Karpas-422 (cell line): ENCODE results near the gene DDX56. TPM values are rescaled to one million over a fixed set of nuclear protein-coding genes. Genes with fewer than 3 reads are reported as not detected.
A peak's percentile ranks its signal among the peaks of the same experiment; 100 is the strongest.

Experiments used
- DNase-seq: peaks from one replicate; pipeline ENCODE4 v3.0.0-alpha.2; 2015
- H2AFZ ChIP-seq: fragments of 200-600 bp; sonication (generic); 2 replicates; pipeline ENCODE4 v1.6.1; 2014; ENCODE audit warnings: antibody characterized with exemption, low read length, mixed read lengths
- H3K27ac ChIP-seq: fragments of 200-600 bp; sonication (generic); 2 replicates; pipeline ENCODE4 v1.5.1; 2014; ENCODE audit warnings: mild to moderate bottlenecking, low read length, moderate library complexity
- H3K27me3 ChIP-seq: fragments of 200-600 bp; sonication (generic); 2 replicates; pipeline ENCODE4 v1.6.1; 2014; ENCODE audit warnings: low read length, mixed read lengths
- H3K36me3 ChIP-seq: fragments of 200-600 bp; sonication (generic); 2 replicates; pipeline ENCODE4 v1.6.1; 2014; ENCODE audit warnings: low read length, mixed read lengths; ENCODE audit not compliant: insufficient read depth
- H3K4me1 ChIP-seq: fragments of 200-600 bp; sonication (generic); 2 replicates; pipeline ENCODE4 v1.6.1; 2014; ENCODE audit warnings: mild to moderate bottlenecking, low read length, mixed read lengths
- H3K4me2 ChIP-seq: fragments of 200-600 bp; sonication (generic); 2 replicates; pipeline ENCODE4 v1.6.1; 2014; ENCODE audit warnings: low read length, low read depth, mild to moderate bottlenecking; ENCODE audit not compliant: poor library complexity, severe bottlenecking
- H3K4me3 ChIP-seq: fragments of 200-600 bp; sonication (generic); 2 replicates; pipeline ENCODE4 v1.5.1; 2014; ENCODE audit warnings: mild to moderate bottlenecking, antibody characterized with exemption, low read length, mixed read lengths
- H3K79me2 ChIP-seq: fragments of 200-600 bp; sonication (generic); 2 replicates; pipeline ENCODE4 v1.6.1; 2014; ENCODE audit warnings: mild to moderate bottlenecking, low read length, mixed read lengths
- H3K9ac ChIP-seq: fragments of 200-600 bp; sonication (generic); 2 replicates; pipeline ENCODE4 v1.6.0; 2014; ENCODE audit warnings: low read length
- H3K9me2 ChIP-seq: fragments of 200-600 bp; sonication (generic), shearing (Covaris generic); replicated peaks from 2 replicates; pipeline ENCODE4 v1.6.0; 2014; ENCODE audit warnings: mild to moderate bottlenecking, low read length, moderate library complexity; ENCODE audit not compliant: insufficient read depth
- H3K9me3 ChIP-seq: fragments of 300-700, 200-600 bp; sonication (generic); 2 replicates; pipeline ENCODE4 v1.6.1; 2014; ENCODE audit warnings: low read length, mixed read lengths
- H4K20me1 ChIP-seq: fragments of 200-600 bp; sonication (generic); 2 replicates; pipeline ENCODE4 v1.6.1; 2014; ENCODE audit warnings: mild to moderate bottlenecking, antibody characterized with exemption, low read length, low read depth; ENCODE audit not compliant: insufficient read depth
- total RNA-seq: library from RNA; depleted of rRNA; stranded (reverse); fragments of >200 nt; shearing (Covaris generic); gene quantifications from 2 replicates; pipeline ENCODE4 v1.2.3, GENCODE V29; 2014; ENCODE audit warnings: low replicate concordance; rRNA removed

DDX56 gene
- 66.8 and 73.3 TPM in 2 replicates for total RNA-seq

DNA sequence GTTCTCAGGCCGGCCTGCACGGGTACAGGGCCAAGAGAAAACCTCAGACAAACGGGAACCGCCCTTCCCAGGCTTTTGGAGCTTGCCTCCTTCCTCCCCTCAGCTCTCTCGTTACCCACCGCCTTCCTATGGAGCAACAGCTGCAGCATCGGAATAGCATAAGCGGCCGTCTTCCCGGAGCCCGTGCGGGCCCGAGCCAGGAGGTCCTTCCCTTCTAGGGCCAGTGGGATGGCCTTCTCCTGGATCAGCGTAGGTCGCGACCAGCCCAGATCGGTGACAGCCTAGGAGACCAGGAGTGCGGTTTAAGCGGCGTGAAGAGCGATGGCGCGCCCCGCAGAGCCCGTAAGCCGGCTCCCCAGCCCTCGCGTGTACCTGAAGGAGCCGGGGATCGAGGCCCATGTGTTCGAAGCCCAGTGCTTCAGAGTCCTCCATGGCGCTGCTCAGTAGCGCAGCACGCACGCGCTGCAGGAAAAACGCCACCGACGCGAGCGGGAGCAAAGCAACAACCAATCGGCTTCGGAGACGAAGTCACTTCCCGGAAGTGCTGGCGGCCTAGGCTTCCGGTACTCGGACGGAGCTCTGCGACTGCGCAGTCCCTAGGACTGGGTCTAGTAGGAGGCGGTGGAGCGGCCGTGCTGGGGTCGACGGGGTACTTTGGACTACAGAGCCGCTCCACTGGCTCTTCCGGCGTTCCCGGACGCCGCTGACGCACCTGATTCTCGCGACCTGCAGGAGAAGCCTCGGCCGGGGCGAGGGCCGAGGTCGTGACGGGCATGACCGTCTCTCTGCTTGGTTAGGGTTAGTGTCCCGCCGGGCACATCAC is at the start of gene DDX56:
Gene DDX56, minus strand, starts transcription at position 445 of the 823 bp plus-strand sequence. Its CDS starts 13 bp downstream, at position 432.
- Histone ChIP-seq H4K20me1 (0 out of 2 replicates have a peak, but pooled peaks cover 3% of the 10 kb centered on the region), H3K27me3 (no peaks in the 10 kb centered on the region), H2AFZ (no peak within 1 kb of the TSS), H3K4me2 (peak within 1 kb of the TSS; percentile 79), H3K27ac (peak within 1 kb of the TSS; percentile 28; the same call in 1 of the 2 replicates), H3K9me2 (no peaks in the 10 kb centered on the region), H3K79me2 (peaks cover 37% of the 10 kb centered on the region), H3K4me3 (peak within 1 kb of the TSS; percentile 87), H3K4me1 (peaks cover 28% of the 10 kb centered on the region), H3K36me3 (peaks cover 25% of the 10 kb centered on the region), H3K9me3 (no peaks in the 10 kb centered on the region), H3K9ac (peak within 1 kb of the TSS; percentile 95)
- DNase-seq, result peak; percentile 98

DNA sequence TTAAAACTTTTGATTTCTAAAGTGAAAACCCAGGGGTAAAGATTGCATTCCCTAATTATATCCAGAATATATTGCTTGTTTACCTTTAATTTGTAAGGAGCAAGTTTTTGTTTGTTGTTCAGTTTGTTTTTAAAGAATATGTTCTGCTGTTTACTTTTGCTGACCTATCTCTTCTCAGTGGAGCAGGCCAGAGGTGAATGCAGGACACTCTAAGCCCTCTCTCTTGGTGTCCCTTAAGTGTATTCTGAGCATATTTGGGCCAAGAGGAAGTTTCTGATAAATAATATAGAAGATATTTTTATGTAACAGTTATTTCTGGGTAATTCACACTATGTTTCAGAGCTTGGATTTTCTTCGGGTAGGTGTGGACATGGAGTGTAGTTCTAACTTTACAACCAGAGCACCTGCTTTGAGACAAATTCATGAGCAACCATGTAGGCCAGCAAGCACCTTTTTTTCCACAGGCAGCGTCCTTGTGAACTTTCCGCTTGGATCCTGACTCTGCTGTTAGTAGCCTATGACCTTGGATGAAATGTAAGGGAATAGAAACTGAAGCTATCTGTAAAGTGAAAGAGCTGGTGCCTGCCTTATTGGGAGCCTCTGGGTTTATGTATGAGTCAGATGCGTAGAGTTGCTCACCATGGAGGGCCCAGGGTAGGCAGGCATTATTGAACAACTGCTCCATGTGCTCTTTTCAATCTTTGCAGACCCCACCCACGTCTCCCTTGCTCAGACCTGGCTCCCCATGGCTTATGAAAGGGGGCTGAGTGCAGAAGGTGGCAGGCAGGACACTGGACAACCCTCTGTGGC is 48.8 kb upstream of the DDX56 start:
- no peak overlapping the region for H3K4me3 ChIP-seq
- no peaks in the 10 kb centered on the region for H3K9me3 ChIP-seq
- peaks cover 10% of the 10 kb centered on the region for H3K4me1 ChIP-seq
- no peak overlapping the region for H3K9ac ChIP-seq
- no peak for DNase-seq
- 0 out of 2 replicates have a peak, but pooled peaks cover 4% of the 10 kb centered on the region for H4K20me1 ChIP-seq
- no peak overlapping the region for H2AFZ ChIP-seq
- H3K4me2 ChIP-seq, result no peak overlapping the region
- H3K9me2 ChIP-seq, result no peaks in the 10 kb centered on the region
- H3K36me3 ChIP-seq, result peaks cover 4% of the 10 kb centered on the region; the same call in 1 of the 2 replicates
- H3K27ac ChIP-seq, result no peak overlapping the region
- H3K79me2 ChIP-seq, result peaks cover 91% of the 10 kb centered on the region
- H3K27me3 ChIP-seq, result no peaks in the 10 kb centered on the region

DNA sequence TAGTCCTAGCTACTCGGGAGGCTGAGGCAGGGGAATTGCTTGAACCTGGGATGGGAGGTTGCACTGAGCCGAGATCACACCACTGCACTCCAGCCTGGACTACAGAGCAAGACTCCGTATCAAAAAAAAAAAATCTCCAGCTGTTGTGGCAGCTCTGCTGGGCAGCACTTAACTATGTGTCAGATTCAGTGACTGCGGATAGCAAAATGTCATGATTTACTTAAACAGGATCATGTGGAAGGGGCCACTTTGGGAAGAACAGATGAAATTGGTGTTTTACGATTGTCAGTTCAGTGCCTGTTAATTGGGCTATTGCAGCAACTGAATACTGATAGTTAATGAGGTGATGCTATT is 48.0 kb upstream of the DDX56 start:
- Histone ChIP-seq H3K9me2 (no peaks in the 10 kb centered on the region), H3K9ac (no peak overlapping the region), H3K79me2 (peaks cover 99% of the 10 kb centered on the region), H3K4me3 (no peak overlapping the region), H3K27me3 (no peaks in the 10 kb centered on the region), H2AFZ (no peak overlapping the region), H4K20me1 (0 out of 2 replicates have a peak, but pooled peaks cover 4% of the 10 kb centered on the region), H3K4me2 (no peak overlapping the region), H3K27ac (no peak overlapping the region), H3K36me3 (peaks cover 4% of the 10 kb centered on the region; the same call in 1 of the 2 replicates), H3K9me3 (no peaks in the 10 kb centered on the region), H3K4me1 (peaks cover 16% of the 10 kb centered on the region)
- no peak for DNase-seq

- H3K4me1 ChIP-seq, result peaks cover 16% of the 10 kb centered on the region
- no peak overlapping the region for H3K27ac ChIP-seq
- no peak overlapping the region for H3K9ac ChIP-seq
- DNase-seq, result no peak
- H3K4me2 ChIP-seq, result no peak overlapping the region
- peaks cover 4% of the 10 kb centered on the region; the same call in 1 of the 2 replicates for H3K36me3 ChIP-seq
- no peaks in the 10 kb centered on the region for H3K27me3 ChIP-seq
- H2AFZ ChIP-seq, result no peak overlapping the region
- H3K79me2 ChIP-seq, result peaks cover 97% of the 10 kb centered on the region
- no peaks in the 10 kb centered on the region for H3K9me3 ChIP-seq
- H3K4me3 ChIP-seq, result no peak overlapping the region
- H3K9me2 ChIP-seq, result no peaks in the 10 kb centered on the region
- 0 out of 2 replicates have a peak, but pooled peaks cover 4% of the 10 kb centered on the region for H4K20me1 ChIP-seq
These were observed 47.5 kb upstream of the DDX56 start for GRCh38 chr7:44621034-44621749.

- peaks cover 28% of the 10 kb centered on the region for H3K4me1 ChIP-seq
- no peak for DNase-seq
- no peak overlapping the region for H3K9ac ChIP-seq
- H3K27ac ChIP-seq, result no peak overlapping the region
- H3K4me3 ChIP-seq, result no peak overlapping the region
- no peak overlapping the region for H2AFZ ChIP-seq
- no peaks in the 10 kb centered on the region for H3K27me3 ChIP-seq
- no peaks in the 10 kb centered on the region for H3K9me2 ChIP-seq
- 0 out of 2 replicates have a peak, but pooled peaks cover 4% of the 10 kb centered on the region for H4K20me1 ChIP-seq
- H3K36me3 ChIP-seq, result no peaks in the 10 kb centered on the region
- H3K79me2 ChIP-seq, result peaks cover 97% of the 10 kb centered on the region
- no peaks in the 10 kb centered on the region for H3K9me3 ChIP-seq
- no peak overlapping the region for H3K4me2 ChIP-seq
These were observed 45.0 kb upstream of the DDX56 start for GRCh38 chr7:44618753-44619152.

- no peak overlapping the region for H3K4me2 ChIP-seq
- H3K27ac ChIP-seq, result no peak overlapping the region
These were observed 44.3 kb upstream of the DDX56 start for GRCh38 chr7:44618045-44618444.

DNA sequence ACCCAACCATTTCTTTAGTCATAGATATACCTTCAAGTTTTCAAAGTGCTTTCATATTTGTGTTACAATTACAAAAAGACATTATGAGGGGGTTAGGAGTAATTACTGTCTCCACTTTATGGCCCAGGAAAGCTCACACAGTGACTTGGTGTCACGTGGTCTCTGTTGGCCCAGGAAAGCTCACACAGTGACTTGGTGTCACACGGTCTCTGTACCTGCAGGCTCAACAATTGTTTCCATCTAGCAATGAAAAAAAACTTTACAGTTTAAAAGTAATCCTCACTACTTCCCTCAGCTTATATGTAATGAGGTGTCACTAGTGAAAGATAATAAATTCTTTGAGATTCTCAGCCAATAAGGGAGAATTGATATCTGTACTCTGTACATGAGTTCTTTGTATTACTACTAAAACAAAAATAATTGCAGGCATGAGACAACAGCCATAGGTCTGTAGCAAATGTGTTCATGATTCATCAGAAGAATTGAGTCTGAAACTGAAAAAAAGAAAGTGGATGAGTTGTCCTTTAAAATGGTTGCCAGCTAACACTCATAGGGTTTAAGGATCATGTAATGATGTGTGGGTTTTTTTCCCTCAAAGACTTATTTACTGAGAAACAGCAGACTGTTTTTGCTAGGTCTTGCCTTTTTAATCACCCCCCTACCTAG is 43.6 kb upstream of the DDX56 start:
- Histone ChIP-seq H3K9me2 (no peaks in the 10 kb centered on the region), H3K4me2 (no peak overlapping the region), H3K9me3 (no peaks in the 10 kb centered on the region), H3K4me3 (no peak overlapping the region), H3K9ac (no peak overlapping the region), H2AFZ (no peak overlapping the region), H4K20me1 (0 out of 2 replicates have a peak, but pooled peaks cover 4% of the 10 kb centered on the region), H3K79me2 (peaks cover 97% of the 10 kb centered on the region), H3K4me1 (peaks cover 28% of the 10 kb centered on the region), H3K27me3 (no peaks in the 10 kb centered on the region), H3K27ac (no peak overlapping the region), H3K36me3 (no peaks in the 10 kb centered on the region)
- no peak for DNase-seq

More at GRCh38 chr7:44618045-44618444, 44.3 kb upstream of the DDX56 start:
- Histone ChIP-seq H2AFZ (no peak overlapping the region), H3K79me2 (peaks cover 97% of the 10 kb centered on the region), H3K9me3 (no peaks in the 10 kb centered on the region), H3K4me1 (peaks cover 28% of the 10 kb centered on the region), H3K36me3 (no peaks in the 10 kb centered on the region), H3K9me2 (no peaks in the 10 kb centered on the region), H4K20me1 (0 out of 2 replicates have a peak, but pooled peaks cover 4% of the 10 kb centered on the region), H3K9ac (no peak overlapping the region), H3K27me3 (no peaks in the 10 kb centered on the region), H3K4me3 (no peak overlapping the region)
- no peak for DNase-seq
